Thyroid gland (tissue), 4 donors: ENCODE data around the gene HOOK1. TPM values are rescaled to one million over a fixed set of nuclear protein-coding genes. Genes with fewer than 3 reads are reported as not detected.

Source experiments
- DNase-seq, 2 donors: peaks; one replicate each; pipeline ENCODE4 v3.0.0-alpha.2; 2019
- H3K27ac ChIP-seq, 3 donors: fragments of 200-600 bp; sonication (generic); 1 replicate in 2 of 3; 2 replicates in 1 of 3; pipeline ENCODE4 v1.5.1; 2016 to 2019; ENCODE audit warnings: mild to moderate bottlenecking in 1 of 3, moderate library complexity in 1 of 3
- H3K27me3 ChIP-seq: fragments of 200-600 bp; sonication (generic); one replicate; pipeline ENCODE4 v1.5.1; 2019
- H3K36me3 ChIP-seq, 2 donors: fragments of 200-600 bp; sonication (generic); one replicate each; pipeline ENCODE4 v1.5.1; 2016 to 2019
- H3K4me1 ChIP-seq, 2 donors: fragments of 200-600 bp; sonication (generic); one replicate each; pipeline ENCODE4 v1.5.1; 2017 to 2019
- H3K4me3 ChIP-seq, 3 donors: fragments of 200-600 bp; sonication (generic); replicated peaks in 1 of 3; 1 replicate in 2 of 3; 2 replicates in 1 of 3; pipeline ENCODE4 v1.5.1; 2016; ENCODE audit warnings: mild to moderate bottlenecking in 1 of 3
- H3K9me3 ChIP-seq: fragments of 200-600 bp; sonication (generic); one replicate; pipeline ENCODE4 v1.5.1; 2017
- POLR2A ChIP-seq, 2 donors: fragments of 450-650 bp; IDR thresholded peaks; one replicate each; pipeline ENCODE4 v1.6.1; 2017; ENCODE audit warnings: antibody characterized with exemption in 2 of 2, mild to moderate bottlenecking in 2 of 2, moderate library complexity in 1 of 2
- WGBS, 2 donors: methylation state at CpG; one replicate each; pipeline ENCODE4 v1.1.5; 2017; 5-methylcytosine and 5-hydroxymethylcytosine counted together
- intact Hi-C: fragments of 100-400 bp; cut with DNase I; formaldehyde crosslinking; loops from one replicate; pipeline ENCODE4 v1.15.1; 2023
- total RNA-seq, 4 donors: library from RNA; depleted of rRNA; stranded (reverse); fragments of >200 nt; gene quantifications; one replicate each; pipeline ENCODE4 v1.2.3, GENCODE V29; 2016
- TF ChIP-seq, protein P1 (sequence below), 6 experiments: fragments of 200-600 bp in 3 of 6; fragments of 450-650 bp in 3 of 6; sonication (generic) in 3 of 6; IDR thresholded peaks; one replicate each; pipeline ENCODE4 v1.5.1; 2016 to 2019; ENCODE audit warnings: antibody characterized with exemption in 6 of 6, mild to moderate bottlenecking in 2 of 6, inconsistent platforms in 1 of 6, moderate library complexity in 1 of 6

Gene HOOK1
- 10 to 100 TPM; 13.2 to 38.3 (median 31.3) TPM for total RNA-seq

DNA sequence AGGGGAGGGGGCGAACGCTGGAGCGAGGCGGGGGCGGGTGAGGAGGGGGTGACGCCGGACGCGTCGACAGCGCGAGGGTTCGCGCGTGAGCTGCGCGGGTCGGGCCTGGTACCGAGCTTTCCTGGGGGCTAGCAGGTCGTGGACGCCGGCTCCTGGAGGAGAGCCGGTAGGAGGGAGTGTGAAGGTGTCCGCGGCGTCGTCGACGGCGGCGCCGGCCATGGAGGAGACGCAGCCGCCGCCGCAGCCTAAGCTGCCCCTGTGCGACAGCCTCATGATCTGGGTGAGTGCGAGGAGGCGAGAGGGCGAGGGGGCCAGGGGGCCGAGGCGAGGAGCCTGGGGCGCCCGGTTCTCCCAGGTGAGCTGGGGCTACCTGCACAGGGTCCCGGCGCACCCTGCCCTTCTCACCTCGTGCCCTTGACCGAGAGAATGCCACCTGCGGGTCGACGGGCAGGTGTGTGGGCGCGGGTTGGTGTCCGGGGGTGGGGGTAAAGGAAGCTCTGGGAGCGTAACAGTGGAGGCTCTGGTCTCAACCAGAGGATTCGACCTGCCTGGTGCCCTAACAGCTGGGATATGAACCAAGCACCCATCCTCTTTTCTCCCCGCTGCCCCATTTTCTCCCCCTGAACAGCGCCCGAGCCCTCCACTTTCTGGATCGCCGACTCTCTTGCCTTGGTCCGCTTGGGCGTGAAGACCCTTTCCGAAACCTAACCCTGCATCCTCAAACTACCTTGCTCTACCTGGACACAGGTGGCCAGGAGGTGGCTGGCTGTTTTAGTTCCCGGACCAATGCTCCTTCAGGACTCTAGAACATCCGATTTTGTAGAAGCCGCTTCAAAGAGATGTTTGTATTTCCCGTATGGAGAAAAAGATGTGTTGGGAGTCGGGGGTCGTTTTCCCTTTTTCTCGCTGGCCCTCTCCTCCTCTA is at the start of gene HOOK1:
HOOK1 (plus strand) TSS at position 49 of the 925 bp plus-strand sequence; CDS start at position 218, 169 bp downstream.
- WGBS, 2 donors, result 9 to 14% methylated on average over 26 to 32 of the region's 71 CpGs
- H3K36me3 ChIP-seq, result no peaks in the 10 kb centered on the region
- H3K9me3 ChIP-seq, result no peaks in the 10 kb centered on the region
- peak within 1 kb of the TSS; percentile 26 to 76 (median 64) for H3K27ac ChIP-seq
- H3K4me1 ChIP-seq, result peaks cover 0 to 8% of the 10 kb centered on the region in 2 donors
- DNase-seq, result peak; percentile 23 to 45
- H3K4me3 ChIP-seq, result peak within 1 kb of the TSS; percentile 36 to 75 (median 72)
- TF ChIP-seq, protein P1, sequence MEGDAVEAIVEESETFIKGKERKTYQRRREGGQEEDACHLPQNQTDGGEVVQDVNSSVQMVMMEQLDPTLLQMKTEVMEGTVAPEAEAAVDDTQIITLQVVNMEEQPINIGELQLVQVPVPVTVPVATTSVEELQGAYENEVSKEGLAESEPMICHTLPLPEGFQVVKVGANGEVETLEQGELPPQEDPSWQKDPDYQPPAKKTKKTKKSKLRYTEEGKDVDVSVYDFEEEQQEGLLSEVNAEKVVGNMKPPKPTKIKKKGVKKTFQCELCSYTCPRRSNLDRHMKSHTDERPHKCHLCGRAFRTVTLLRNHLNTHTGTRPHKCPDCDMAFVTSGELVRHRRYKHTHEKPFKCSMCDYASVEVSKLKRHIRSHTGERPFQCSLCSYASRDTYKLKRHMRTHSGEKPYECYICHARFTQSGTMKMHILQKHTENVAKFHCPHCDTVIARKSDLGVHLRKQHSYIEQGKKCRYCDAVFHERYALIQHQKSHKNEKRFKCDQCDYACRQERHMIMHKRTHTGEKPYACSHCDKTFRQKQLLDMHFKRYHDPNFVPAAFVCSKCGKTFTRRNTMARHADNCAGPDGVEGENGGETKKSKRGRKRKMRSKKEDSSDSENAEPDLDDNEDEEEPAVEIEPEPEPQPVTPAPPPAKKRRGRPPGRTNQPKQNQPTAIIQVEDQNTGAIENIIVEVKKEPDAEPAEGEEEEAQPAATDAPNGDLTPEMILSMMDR (IDR thresholded peaks at IDR 0.05), result no peak
- TF ChIP-seq POLR2A (IDR thresholded peaks at IDR 0.05), result peak in 1 of 2 donors; percentile 64
- intact Hi-C loops, result no loop called here
- H3K27me3 ChIP-seq, result no peaks in the 10 kb centered on the region

DNA sequence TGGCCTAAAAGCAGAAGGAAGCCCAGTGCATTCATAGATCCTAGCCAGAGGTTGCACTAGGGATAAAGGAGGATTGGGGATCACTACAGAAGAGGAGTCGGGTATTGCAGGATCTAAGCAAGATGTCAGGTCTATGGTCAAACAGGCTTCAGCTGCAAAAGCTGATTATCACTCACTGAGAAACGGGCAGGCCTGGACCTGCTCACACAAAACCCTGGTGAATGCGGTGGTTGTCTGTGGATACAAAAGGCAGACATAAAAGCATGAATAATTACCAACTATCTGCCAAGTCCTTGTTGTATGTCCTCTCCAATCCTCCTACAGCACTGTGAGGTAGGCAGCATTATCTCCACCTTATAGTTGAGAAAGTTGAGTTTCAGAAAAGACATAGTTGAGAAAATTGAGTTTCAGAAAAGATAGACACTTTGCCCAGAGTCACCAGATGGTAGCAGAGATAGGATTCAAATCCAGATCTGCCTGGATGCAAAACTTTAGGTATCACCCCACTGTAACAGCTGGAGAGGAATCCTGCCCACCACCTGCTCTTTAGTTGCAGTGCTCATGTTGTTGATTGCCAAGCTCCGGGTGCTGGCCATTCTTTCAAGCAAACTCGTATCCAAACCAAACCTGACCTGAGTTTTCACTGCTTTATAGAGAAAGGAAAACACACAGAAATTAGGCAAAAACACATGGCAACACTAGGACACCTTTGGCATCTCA is 49.6 kb upstream of the HOOK1 start:
- no peaks in the 10 kb centered on the region for H3K4me1 ChIP-seq
- no peak for DNase-seq
- H3K4me3 ChIP-seq, result no peak overlapping the region
- 70 to 86% methylated on average over 5 of the region's 5 CpGs for WGBS, 2 donors
- no peak for TF ChIP-seq POLR2A (IDR thresholded peaks at IDR 0.05)
- TF ChIP-seq, protein P1 (IDR thresholded peaks at IDR 0.05), result no peak
- H3K36me3 ChIP-seq, result no peaks in the 10 kb centered on the region
- no peaks in the 10 kb centered on the region for H3K9me3 ChIP-seq
- intact Hi-C loops, result no loop called here
- no peak overlapping the region for H3K27ac ChIP-seq
- H3K27me3 ChIP-seq, result no peaks in the 10 kb centered on the region

DNA sequence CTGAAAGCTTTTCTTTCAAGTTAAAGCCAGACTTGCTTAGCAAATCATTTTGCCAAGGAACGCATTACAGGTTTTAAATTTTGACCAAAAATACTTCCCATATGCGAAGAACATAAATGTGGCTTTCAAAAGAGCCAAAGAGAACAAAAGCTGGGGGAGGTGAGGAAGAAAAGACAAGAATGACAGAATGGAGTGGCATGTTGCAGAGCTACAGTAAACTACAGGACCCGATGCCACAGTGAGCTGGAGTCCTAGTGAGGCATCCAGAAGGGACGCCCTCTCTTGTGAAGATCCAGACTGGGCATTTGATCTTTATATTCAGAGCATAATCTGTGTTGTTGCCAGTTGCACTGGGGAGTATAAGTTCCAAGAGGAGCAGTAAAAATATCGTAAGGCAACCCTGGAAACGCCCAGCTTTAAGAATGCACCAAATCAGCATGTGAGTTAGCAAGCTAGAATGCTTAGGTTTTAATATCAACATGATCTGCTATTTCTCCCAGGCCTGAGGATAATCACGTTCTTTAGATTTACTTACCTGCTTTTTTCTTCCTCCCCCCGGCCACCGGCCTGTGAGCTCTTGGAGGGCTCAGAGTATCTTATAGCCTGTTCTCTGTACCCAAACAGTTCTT is 48.4 kb upstream of the HOOK1 start:
- Histone ChIP-seq H3K27me3 (no peaks in the 10 kb centered on the region), H3K27ac (no peak overlapping the region), H3K9me3 (no peaks in the 10 kb centered on the region), H3K36me3 (no peaks in the 10 kb centered on the region), H3K4me3 (no peak overlapping the region), H3K4me1 (no peaks in the 10 kb centered on the region)
- WGBS, 2 donors, result 84 to 89% methylated on average over 9 of the region's 9 CpGs
- TF ChIP-seq, protein P1 (IDR thresholded peaks at IDR 0.05), result no peak
- no peak for TF ChIP-seq POLR2A (IDR thresholded peaks at IDR 0.05)
- intact Hi-C loops, result no loop called here
- no peak for DNase-seq

DNA sequence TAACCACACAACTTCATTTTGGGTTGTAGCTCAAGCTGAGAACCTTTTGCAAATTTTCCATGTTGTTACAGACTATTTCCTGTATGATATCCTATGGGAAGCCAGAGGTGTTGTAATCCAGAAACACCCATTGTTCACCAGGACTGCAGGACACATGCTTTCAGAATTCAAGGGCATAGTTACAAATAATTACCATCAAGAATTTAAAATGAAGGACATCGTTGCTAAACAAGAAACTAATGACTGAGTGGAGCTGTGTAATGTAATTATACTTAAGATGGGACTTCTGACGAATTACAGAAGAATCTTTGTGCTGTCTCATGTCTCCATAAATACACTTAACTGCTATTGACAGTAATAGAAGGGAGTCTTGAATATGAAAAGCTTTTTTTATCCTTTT is 47.6 kb upstream of the HOOK1 start:
- DNase-seq, result no peak
- TF ChIP-seq, protein P1 (IDR thresholded peaks at IDR 0.05), result no peak
- no peak for TF ChIP-seq POLR2A (IDR thresholded peaks at IDR 0.05)
- WGBS, 2 donors, result 55 to 67% methylated on average over 2 of the region's 2 CpGs
- no peaks in the 10 kb centered on the region for H3K9me3 ChIP-seq
- intact Hi-C loops, result no loop called here
- H3K4me3 ChIP-seq, result no peak overlapping the region
- no peak overlapping the region for H3K27ac ChIP-seq
- no peaks in the 10 kb centered on the region for H3K4me1 ChIP-seq
- no peaks in the 10 kb centered on the region for H3K27me3 ChIP-seq
- no peaks in the 10 kb centered on the region for H3K36me3 ChIP-seq
